ENCODE measurements around the gene FAM110D. TPM values are rescaled to one million over a fixed set of nuclear protein-coding genes. Genes with fewer than 3 reads are reported as not detected.

The FAM110D gene
- total RNA-seq, 1 experiment from 2014 or later = not detected

DNA sequence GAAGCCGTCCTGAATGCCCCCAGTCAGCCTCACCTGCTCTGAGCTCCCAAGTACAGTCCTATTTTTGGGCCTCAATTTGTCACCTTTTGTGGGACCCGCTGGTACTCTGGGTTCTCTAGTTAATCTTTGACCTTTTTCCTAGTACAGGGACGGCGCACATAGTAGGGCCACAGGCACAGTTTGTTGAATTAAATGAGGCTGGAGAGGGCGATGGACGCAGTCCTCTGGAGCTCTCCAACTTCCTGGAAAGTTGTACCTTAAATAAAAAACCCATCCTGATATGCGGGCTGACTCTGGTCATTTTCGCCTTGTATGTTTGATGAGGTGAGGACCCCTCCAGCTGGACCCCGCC, 4.8 kb downstream of the FAM110D start:
- H3K9me3 ChIP-seq (ENCODE audit: insufficient read depth, low read depth) = no peaks in the 10 kb centered on the region
- ChIA-PET POLR2A (ENCODE audit: unreplicated experiment) (no interaction called here), CTCF (interaction anchor here (0.6 kb wide), 1 partner anchor 38 kb away, joined by 5 read pairs; no protein-coding TSS in a partner anchor)
- peaks cover 18% of the 10 kb centered on the region for H3K27me3 ChIP-seq (ENCODE audit: insufficient read depth, low read depth)
- H3K4me1 ChIP-seq (replicated peaks; ENCODE audit: insufficient read depth) = 0 out of 2 replicates have a peak, but pooled peaks cover 3% of the 10 kb centered on the region
- H4K20me1 ChIP-seq (ENCODE audit: insufficient read depth) = no peaks in the 10 kb centered on the region
- no peaks in the 10 kb centered on the region for H3K9me2 ChIP-seq (ENCODE audit: insufficient read depth)
- H3K36me3 ChIP-seq (ENCODE audit: low read depth) = no peaks in the 10 kb centered on the region
- intact Hi-C loops (cut with micrococcal nuclease; ENCODE audit: unreplicated experiment) = loop anchor here (5.0 to 10.0 kb wide), 3 partner anchors 56 to 269 kb away; no protein-coding TSS in a partner anchor
- peak overlapping the region; percentile 54; the same call in 1 of the 2 replicates for H3K4me3 ChIP-seq
- BruUV-seq (replicated peaks) = no TSS peak
- H3K4me2 ChIP-seq = peak overlapping the region; percentile 71
- TF ChIP-seq, protein P1, sequence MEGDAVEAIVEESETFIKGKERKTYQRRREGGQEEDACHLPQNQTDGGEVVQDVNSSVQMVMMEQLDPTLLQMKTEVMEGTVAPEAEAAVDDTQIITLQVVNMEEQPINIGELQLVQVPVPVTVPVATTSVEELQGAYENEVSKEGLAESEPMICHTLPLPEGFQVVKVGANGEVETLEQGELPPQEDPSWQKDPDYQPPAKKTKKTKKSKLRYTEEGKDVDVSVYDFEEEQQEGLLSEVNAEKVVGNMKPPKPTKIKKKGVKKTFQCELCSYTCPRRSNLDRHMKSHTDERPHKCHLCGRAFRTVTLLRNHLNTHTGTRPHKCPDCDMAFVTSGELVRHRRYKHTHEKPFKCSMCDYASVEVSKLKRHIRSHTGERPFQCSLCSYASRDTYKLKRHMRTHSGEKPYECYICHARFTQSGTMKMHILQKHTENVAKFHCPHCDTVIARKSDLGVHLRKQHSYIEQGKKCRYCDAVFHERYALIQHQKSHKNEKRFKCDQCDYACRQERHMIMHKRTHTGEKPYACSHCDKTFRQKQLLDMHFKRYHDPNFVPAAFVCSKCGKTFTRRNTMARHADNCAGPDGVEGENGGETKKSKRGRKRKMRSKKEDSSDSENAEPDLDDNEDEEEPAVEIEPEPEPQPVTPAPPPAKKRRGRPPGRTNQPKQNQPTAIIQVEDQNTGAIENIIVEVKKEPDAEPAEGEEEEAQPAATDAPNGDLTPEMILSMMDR (conservative IDR thresholded peaks at IDR 0.05) = no peak
- TF ChIP-seq EZH2 (IDR thresholded peaks at IDR 0.05; ENCODE audit: low read depth) = no peak
- no peak for DNase-seq
- H3K79me2 ChIP-seq (ENCODE audit: low read depth) = no peaks in the 10 kb centered on the region
- H3F3A ChIP-seq (ENCODE audit: insufficient read depth, low read depth) = no peaks in the 10 kb centered on the region; the same call in 1 of the 2 replicates
- peak overlapping the region; percentile 75 for H2AFZ ChIP-seq
- no peak overlapping the region for H3K27ac ChIP-seq

GRCh38 chr1:26164036-26164860, 5.4 kb downstream of the FAM110D start:
- TF ChIP-seq EZH2 (IDR thresholded peaks at IDR 0.05; ENCODE audit: low read depth) = no peak
- TF ChIP-seq, protein P1 (conservative IDR thresholded peaks at IDR 0.05) = peak; percentile 43; the same call in 1 of the 2 replicates
- H4K20me1 ChIP-seq (ENCODE audit: insufficient read depth) = no peaks in the 10 kb centered on the region
- no peak overlapping the region for H3K27ac ChIP-seq
- H3K27me3 ChIP-seq (ENCODE audit: insufficient read depth, low read depth) = peaks cover 18% of the 10 kb centered on the region
- 0 out of 2 replicates have a peak, but pooled peaks cover 3% of the 10 kb centered on the region for H3K4me1 ChIP-seq (replicated peaks; ENCODE audit: insufficient read depth)
- DNase-seq = peak in 1 of 2 experiments; percentile 38
- H3K79me2 ChIP-seq (ENCODE audit: low read depth) = no peaks in the 10 kb centered on the region
- ChIA-PET POLR2A (ENCODE audit: unreplicated experiment) (no interaction called here), CTCF (interaction anchor here (0.6 kb wide), 1 partner anchor 38 kb away, joined by 5 read pairs; no protein-coding TSS in a partner anchor)
- H3K4me3 ChIP-seq = peak overlapping the region; percentile 54; the same call in 1 of the 2 replicates
- BruUV-seq (replicated peaks) = no TSS peak
- no peaks in the 10 kb centered on the region; the same call in 1 of the 2 replicates for H3F3A ChIP-seq (ENCODE audit: insufficient read depth, low read depth)
- H3K4me2 ChIP-seq = peak overlapping the region; percentile 71
- peak overlapping the region; percentile 75 for H2AFZ ChIP-seq
- intact Hi-C loops (cut with micrococcal nuclease; ENCODE audit: unreplicated experiment) = loop anchor here (5.0 to 10.0 kb wide), 3 partner anchors 57 to 269 kb away; no protein-coding TSS in a partner anchor
- H3K9me3 ChIP-seq (ENCODE audit: insufficient read depth, low read depth) = no peaks in the 10 kb centered on the region
- no peaks in the 10 kb centered on the region for H3K9me2 ChIP-seq (ENCODE audit: insufficient read depth)
- no peaks in the 10 kb centered on the region for H3K36me3 ChIP-seq (ENCODE audit: low read depth)

- Histone ChIP-seq H3F3A (ENCODE audit: insufficient read depth, low read depth) (no peaks in the 10 kb centered on the region; the same call in 1 of the 2 replicates), H3K4me3 (no peak overlapping the region), H3K27me3 (ENCODE audit: insufficient read depth, low read depth) (peaks cover 18% of the 10 kb centered on the region), H3K9me3 (ENCODE audit: insufficient read depth, low read depth) (no peaks in the 10 kb centered on the region), H3K79me2 (ENCODE audit: low read depth) (peaks cover 3% of the 10 kb centered on the region), H3K4me1 (replicated peaks; ENCODE audit: insufficient read depth) (0 out of 2 replicates have a peak, but pooled peaks cover 3% of the 10 kb centered on the region), H3K27ac (no peak overlapping the region), H3K4me2 (peak overlapping the region; percentile 71), H3K9me2 (ENCODE audit: insufficient read depth) (no peaks in the 10 kb centered on the region), H2AFZ (no peak overlapping the region; the same call in 1 of the 2 replicates), H3K36me3 (ENCODE audit: low read depth) (no peaks in the 10 kb centered on the region), H4K20me1 (ENCODE audit: insufficient read depth) (no peaks in the 10 kb centered on the region)
- intact Hi-C loops (cut with micrococcal nuclease; ENCODE audit: unreplicated experiment) = loop anchor here (5.0 to 10.0 kb wide), 3 partner anchors 58 to 270 kb away; no protein-coding TSS in a partner anchor
- TF ChIP-seq, protein P1 (conservative IDR thresholded peaks at IDR 0.05) = no peak
- no peak for TF ChIP-seq EZH2 (IDR thresholded peaks at IDR 0.05; ENCODE audit: low read depth)
- BruUV-seq (replicated peaks) = no TSS peak
- DNase-seq = no peak
- POLR2A ChIA-PET (ENCODE audit: unreplicated experiment) = interaction anchor here (0.5 kb wide), 1 partner anchor 267 kb away, joined by 12 read pairs; no protein-coding TSS in a partner anchor
- CTCF ChIA-PET = no interaction called here
These were observed 6.3 kb downstream of the FAM110D start for GRCh38 chr1:26164861-26165842.
